NCI-H1694 (cell line): ENCODE results near the gene TSC22D4.
A peak's percentile ranks its signal among the peaks of the same experiment; 100 is the strongest.
"Not testable (repeated sequence)": the region's sequence is repeated elsewhere in the genome, so short reads cannot be mapped to it uniquely, and the experiment has no call there.

ENCODE experiments used
- DNase-seq: peaks from one replicate; lab custom pipeline; 2025; lab: John Stamatoyannopoulos, UW

TSC22D4 gene

GRCh38 chr7:100443096-100443840, 35.7 kb downstream of the TSC22D4 start:
- no peak for DNase-seq

GRCh38 chr7:100441641-100442535, 37.1 kb downstream of the TSC22D4 start:
- DNase-seq = no peak

- DNase-seq = not testable (repeated sequence)
Measured at GRCh38 chr7:100439244-100439643, 39.8 kb downstream of the TSC22D4 start.

- DNase-seq = not testable (repeated sequence)
Measured at GRCh38 chr7:100438731-100439130, 40.3 kb downstream of the TSC22D4 start.

- DNase-seq = no peak
Measured at GRCh38 chr7:100438172-100438571, 40.8 kb downstream of the TSC22D4 start.

- DNase-seq = no peak
Measured at GRCh38 chr7:100437150-100438100, 41.6 kb downstream of the TSC22D4 start.

GRCh38 chr7:100435401-100436304, 43.4 kb downstream of the TSC22D4 start:
- DNase-seq = no peak

GRCh38 chr7:100434297-100435144, 44.5 kb downstream of the TSC22D4 start:
- no peak for DNase-seq

- no peak for DNase-seq
Measured at GRCh38 chr7:100433592-100434296, 45.3 kb downstream of the TSC22D4 start.

GRCh38 chr7:100433276-100433591, 45.8 kb downstream of the TSC22D4 start:
- DNase-seq = no peak

GRCh38 chr7:100432621-100433275, 46.3 kb downstream of the TSC22D4 start:
- no peak for DNase-seq

- no peak for DNase-seq
Measured at GRCh38 chr7:100432053-100432452, 47.0 kb downstream of the TSC22D4 start.

GRCh38 chr7:100431286-100431735, 47.7 kb downstream of the TSC22D4 start:
- no peak for DNase-seq

- no peak for DNase-seq
Measured at GRCh38 chr7:100430493-100431285, 48.3 kb downstream of the TSC22D4 start.

GRCh38 chr7:100429637-100430492, 49.1 kb downstream of the TSC22D4 start, which contains the start of gene MEPCE:
Gene MEPCE (plus strand): TSS chr7:100429831. CDS start chr7:100430019, 188 bp downstream.
- DNase-seq = peak; percentile 94

- peak; percentile 99 for DNase-seq
Measured at GRCh38 chr7:100428967-100429636, 49.9 kb downstream of the TSC22D4 start.
